ENCODE results near the gene PRKAA1.

The PRKAA1 gene

DNA sequence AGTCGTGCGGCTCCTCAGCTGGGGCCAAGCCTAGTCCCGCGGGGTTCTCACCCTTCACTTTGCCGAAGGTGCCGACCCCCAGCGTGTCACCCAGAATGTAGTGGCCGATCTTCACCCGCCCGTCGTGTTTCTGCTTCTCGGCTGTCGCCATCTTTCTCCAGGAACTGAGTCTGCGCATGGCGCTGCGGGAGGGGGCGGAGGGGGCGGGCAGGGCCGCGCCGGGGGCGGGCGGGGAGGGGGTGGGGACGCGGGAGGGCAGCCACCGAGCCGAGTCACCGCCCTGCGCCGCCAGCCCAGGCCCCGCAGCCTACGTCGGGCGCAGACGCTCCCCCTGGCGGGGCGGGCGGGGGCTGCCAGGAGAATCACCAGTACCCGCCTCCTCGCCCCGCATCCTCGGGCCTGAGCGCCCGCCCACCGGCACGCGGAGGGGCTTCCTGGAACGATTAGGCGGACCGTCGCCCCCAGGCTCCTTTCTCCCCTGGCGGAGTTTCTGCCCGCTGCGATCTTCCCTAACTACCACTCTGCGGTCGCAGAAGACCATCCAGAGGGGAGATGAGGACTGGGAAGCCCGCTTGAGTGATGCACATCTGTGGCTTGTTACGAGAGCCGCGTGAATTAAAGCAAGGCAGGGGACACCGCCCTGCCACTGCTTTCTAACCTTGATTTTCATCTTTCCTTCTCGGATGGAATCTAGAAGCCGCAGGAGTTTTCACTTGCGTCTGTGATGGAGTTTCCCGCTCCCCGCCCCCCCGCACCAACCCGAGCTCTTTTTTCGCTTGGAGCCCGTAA lies at the start of gene PRKAA1:
Gene PRKAA1, minus strand, starts transcription at position 363 of the 789 bp plus-strand sequence. Its CDS starts 185 bp downstream, at position 178.
- TF ChIP-seq, protein P1, sequence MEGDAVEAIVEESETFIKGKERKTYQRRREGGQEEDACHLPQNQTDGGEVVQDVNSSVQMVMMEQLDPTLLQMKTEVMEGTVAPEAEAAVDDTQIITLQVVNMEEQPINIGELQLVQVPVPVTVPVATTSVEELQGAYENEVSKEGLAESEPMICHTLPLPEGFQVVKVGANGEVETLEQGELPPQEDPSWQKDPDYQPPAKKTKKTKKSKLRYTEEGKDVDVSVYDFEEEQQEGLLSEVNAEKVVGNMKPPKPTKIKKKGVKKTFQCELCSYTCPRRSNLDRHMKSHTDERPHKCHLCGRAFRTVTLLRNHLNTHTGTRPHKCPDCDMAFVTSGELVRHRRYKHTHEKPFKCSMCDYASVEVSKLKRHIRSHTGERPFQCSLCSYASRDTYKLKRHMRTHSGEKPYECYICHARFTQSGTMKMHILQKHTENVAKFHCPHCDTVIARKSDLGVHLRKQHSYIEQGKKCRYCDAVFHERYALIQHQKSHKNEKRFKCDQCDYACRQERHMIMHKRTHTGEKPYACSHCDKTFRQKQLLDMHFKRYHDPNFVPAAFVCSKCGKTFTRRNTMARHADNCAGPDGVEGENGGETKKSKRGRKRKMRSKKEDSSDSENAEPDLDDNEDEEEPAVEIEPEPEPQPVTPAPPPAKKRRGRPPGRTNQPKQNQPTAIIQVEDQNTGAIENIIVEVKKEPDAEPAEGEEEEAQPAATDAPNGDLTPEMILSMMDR (IDR thresholded peaks at IDR 0.05; ENCODE audit: low read depth, low read length) = peak; percentile 57
- in situ Hi-C loops (cut with HindIII; ENCODE audit: low sequenced_read_pairs) = no loop called here
- peak; percentile 87 for DNase-seq (ENCODE audit: low read depth, low spot score)
- H3K4me3 ChIP-seq (ENCODE audit: low read depth, low read length) = peak within 1 kb of the TSS; percentile 89

DNA sequence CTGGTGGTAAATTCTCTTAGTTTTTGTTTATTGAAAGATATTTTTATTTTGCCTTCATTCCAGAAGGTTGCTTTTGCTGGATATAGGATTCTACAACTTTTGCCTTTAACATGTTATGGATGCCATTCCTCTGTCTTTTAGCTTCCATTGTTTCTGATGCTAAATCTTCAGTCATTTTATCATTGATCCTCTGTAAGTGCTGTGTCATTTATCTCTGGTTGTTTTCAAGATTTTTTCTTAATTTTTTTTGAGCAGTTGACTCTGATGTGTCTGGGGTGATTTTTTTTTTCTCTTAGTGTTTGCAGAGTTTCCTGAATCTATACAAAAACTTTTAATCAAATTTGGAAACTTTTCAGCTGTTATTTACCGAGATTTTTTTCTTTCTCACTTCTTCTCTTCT lies 49.4 kb upstream of the PRKAA1 start:
- DNase-seq (ENCODE audit: low read depth, low spot score) = no peak
- TF ChIP-seq, protein P1 (IDR thresholded peaks at IDR 0.05; ENCODE audit: low read depth, low read length) = no peak
- in situ Hi-C loops (cut with HindIII; ENCODE audit: low sequenced_read_pairs) = no loop called here
- H3K4me3 ChIP-seq (ENCODE audit: low read depth, low read length) = no peak overlapping the region

DNA sequence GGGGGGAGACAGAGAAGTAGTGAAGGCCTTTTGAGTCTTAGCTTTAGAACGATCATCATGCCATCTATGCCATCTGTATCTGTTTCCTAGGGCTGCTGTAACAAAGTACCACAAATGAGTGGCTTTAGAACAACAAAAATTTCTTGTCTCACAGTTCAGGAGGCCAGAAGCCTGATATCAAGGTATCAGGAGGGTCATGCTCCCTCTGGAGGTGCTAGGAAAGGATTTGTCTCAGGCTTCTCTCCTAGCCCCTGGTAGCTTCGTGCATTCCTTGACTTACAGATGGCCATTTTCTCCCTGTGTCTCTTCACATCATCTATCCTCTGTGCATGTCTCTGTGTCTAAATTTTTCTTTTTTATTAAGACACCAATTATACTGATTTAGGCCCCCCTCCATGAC lies 48.2 kb upstream of the PRKAA1 start:
- H3K4me3 ChIP-seq (ENCODE audit: low read depth, low read length) = no peak overlapping the region
- TF ChIP-seq, protein P1 (IDR thresholded peaks at IDR 0.05; ENCODE audit: low read depth, low read length) = no peak
- in situ Hi-C loops (cut with HindIII; ENCODE audit: low sequenced_read_pairs) = no loop called here
- no peak for DNase-seq (ENCODE audit: low read depth, low spot score)

DNA sequence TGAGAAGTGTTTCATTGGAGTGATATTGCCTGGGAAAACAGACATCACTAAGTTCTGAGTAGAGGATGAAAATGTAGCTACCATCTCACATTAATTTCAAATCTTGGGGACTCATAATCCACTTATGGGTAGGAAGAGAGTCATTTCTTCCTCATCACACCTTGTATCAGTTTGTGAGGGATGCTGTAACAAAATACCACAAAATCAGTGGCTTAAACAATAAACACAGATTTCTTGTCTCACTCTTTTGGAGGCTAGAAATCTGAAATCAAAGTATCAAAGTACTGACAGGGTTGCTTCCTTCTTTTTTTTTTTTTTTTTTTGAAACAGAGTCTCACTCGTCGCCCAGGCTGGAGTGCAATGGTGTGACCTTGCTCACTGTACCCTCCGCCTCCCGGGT lies 46.4 kb upstream of the PRKAA1 start:
- TF ChIP-seq, protein P1 (IDR thresholded peaks at IDR 0.05; ENCODE audit: low read depth, low read length) = no peak
- in situ Hi-C loops (cut with HindIII; ENCODE audit: low sequenced_read_pairs) = no loop called here
- H3K4me3 ChIP-seq (ENCODE audit: low read depth, low read length) = no peak overlapping the region
- no peak for DNase-seq (ENCODE audit: low read depth, low spot score)

DNA sequence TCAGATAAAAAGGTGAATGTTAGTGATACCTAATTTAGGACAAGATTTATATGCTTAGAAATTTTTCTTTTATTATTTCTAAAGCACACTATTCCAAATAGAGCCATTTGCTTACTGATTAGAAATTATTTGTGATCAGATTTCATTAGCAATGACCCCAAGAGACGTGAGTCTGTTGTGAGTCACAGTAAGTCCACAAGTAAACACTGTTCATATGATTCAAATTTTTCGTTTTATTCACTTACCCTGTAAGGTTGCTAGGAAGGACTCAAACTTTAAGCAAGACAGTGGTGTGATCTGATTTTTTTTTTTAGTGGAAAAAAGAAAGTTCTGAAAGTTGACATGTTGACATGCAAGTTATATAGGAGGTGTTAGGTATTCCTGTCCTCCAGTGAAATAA lies 44.2 kb upstream of the PRKAA1 start:
- in situ Hi-C loops (cut with HindIII; ENCODE audit: low sequenced_read_pairs) = no loop called here
- H3K4me3 ChIP-seq (ENCODE audit: low read depth, low read length) = no peak overlapping the region
- TF ChIP-seq, protein P1 (IDR thresholded peaks at IDR 0.05; ENCODE audit: low read depth, low read length) = no peak
- DNase-seq (ENCODE audit: low read depth, low spot score) = no peak

DNA sequence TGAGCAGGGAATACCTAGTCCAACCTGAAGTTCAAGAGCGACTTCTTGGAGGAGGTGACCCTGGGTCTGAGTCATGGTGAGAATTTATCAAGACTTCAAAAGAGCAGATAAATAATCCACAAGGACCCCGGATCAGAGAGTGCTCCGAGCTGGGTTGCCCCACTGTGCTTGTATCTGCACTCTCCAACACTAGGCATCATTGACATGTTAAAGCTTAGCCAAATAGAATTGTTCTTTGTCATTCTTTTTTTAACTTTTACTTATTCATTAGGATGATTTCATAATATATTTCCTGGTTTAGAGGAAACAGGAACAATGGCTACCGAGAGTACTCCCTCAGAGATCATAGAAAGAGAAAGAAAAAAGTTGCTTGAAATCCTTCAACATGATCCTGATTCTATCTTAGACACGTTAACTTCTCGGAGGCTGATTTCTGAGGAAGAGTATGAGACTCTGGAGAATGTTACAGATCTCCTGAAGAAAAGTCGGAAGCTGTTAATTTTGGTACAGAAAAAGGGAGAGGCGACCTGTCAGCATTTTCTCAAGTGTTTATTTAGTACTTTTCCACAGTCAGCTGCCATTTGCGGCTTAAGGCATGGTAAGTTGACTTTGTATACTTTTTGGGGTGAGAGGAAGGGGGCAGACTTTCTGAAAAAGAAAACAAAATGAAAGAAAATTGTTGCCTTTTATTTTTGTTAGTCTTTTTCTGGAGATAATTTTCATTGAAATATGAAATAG lies 43.1 kb upstream of the PRKAA1 start, which contains the start of gene CARD6:
Gene CARD6, plus strand, starts transcription at position 300 of the 738 bp plus-strand sequence. Its CDS starts 16 bp downstream, at position 316.
- H3K4me3 ChIP-seq (ENCODE audit: low read depth, low read length) = peak within 1 kb of the TSS; percentile 31
- TF ChIP-seq, protein P1 (IDR thresholded peaks at IDR 0.05; ENCODE audit: low read depth, low read length) = no peak
- in situ Hi-C loops (cut with HindIII; ENCODE audit: low sequenced_read_pairs) = no loop called here
- peak; percentile 38 for DNase-seq (ENCODE audit: low read depth, low spot score)

All from astrocyte of the spinal cord (primary cell).